ENCODE results near the gene TBC1D1. TPM values are rescaled to one million over a fixed set of nuclear protein-coding genes. Genes with fewer than 3 reads are reported as not detected.

Gene TBC1D1
- polyA plus RNA-seq, 1 donor from 2014 or later, result 23.2 TPM

DNA sequence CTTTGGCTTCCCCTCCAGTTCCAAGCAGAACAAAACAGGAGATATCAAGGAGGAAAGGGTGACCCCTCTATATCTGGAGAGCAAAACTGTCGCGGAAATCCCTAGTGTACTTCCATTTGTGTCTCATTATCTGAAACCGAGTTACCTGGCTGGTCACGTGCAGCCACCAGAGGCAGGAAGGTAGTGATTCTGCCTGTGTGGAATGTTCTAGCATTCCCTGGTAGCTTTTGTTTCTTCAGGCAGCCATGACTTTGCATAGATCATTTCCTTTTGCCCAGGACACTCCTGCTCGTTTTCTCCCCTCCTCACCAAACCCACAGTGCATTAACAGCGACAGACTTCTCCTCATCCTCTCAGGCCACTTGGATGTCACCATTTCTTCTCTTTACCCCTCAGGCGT is 177.2 kb downstream of the TBC1D1 start:
- Histone ChIP-seq H3K27me3 (ENCODE audit: insufficient read depth, low read depth, low read length) (no peaks in the 10 kb centered on the region), H2AFZ (ENCODE audit: low read depth, low read length) (no peak overlapping the region), H3K4me3 (ENCODE audit: low read length) (no peak overlapping the region), H3F3A (ENCODE audit: insufficient read depth, low read length, poor library complexity, severe bottlenecking) (no peaks in the 10 kb centered on the region), H3K79me2 (replicated peaks; ENCODE audit: insufficient read depth, low read length) (no peaks in the 10 kb centered on the region), H4K20me1 (ENCODE audit: insufficient read depth) (no peaks in the 10 kb centered on the region), H3K9me3 (ENCODE audit: low read length) (no peaks in the 10 kb centered on the region), H3K4me2 (ENCODE audit: low read length) (no peak overlapping the region), H3K36me3 (ENCODE audit: insufficient read depth, low read length) (no peaks in the 10 kb centered on the region), H3K27ac (ENCODE audit: low read length) (no peak overlapping the region), H3K9ac (ENCODE audit: low read length) (no peak overlapping the region), H3K9me2 (ENCODE audit: insufficient read depth, low read length) (no peaks in the 10 kb centered on the region)
- TF ChIP-seq, protein P1, sequence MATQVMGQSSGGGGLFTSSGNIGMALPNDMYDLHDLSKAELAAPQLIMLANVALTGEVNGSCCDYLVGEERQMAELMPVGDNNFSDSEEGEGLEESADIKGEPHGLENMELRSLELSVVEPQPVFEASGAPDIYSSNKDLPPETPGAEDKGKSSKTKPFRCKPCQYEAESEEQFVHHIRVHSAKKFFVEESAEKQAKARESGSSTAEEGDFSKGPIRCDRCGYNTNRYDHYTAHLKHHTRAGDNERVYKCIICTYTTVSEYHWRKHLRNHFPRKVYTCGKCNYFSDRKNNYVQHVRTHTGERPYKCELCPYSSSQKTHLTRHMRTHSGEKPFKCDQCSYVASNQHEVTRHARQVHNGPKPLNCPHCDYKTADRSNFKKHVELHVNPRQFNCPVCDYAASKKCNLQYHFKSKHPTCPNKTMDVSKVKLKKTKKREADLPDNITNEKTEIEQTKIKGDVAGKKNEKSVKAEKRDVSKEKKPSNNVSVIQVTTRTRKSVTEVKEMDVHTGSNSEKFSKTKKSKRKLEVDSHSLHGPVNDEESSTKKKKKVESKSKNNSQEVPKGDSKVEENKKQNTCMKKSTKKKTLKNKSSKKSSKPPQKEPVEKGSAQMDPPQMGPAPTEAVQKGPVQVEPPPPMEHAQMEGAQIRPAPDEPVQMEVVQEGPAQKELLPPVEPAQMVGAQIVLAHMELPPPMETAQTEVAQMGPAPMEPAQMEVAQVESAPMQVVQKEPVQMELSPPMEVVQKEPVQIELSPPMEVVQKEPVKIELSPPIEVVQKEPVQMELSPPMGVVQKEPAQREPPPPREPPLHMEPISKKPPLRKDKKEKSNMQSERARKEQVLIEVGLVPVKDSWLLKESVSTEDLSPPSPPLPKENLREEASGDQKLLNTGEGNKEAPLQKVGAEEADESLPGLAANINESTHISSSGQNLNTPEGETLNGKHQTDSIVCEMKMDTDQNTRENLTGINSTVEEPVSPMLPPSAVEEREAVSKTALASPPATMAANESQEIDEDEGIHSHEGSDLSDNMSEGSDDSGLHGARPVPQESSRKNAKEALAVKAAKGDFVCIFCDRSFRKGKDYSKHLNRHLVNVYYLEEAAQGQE (IDR thresholded peaks at IDR 0.05; ENCODE audit: borderline replicate concordance), result no peak
- TF ChIP-seq SMC3 (conservative IDR thresholded peaks at IDR 0.05; ENCODE audit: poor library complexity), result no peak
- no peak for TF ChIP-seq RAD21 (conservative IDR thresholded peaks at IDR 0.05)

DNA sequence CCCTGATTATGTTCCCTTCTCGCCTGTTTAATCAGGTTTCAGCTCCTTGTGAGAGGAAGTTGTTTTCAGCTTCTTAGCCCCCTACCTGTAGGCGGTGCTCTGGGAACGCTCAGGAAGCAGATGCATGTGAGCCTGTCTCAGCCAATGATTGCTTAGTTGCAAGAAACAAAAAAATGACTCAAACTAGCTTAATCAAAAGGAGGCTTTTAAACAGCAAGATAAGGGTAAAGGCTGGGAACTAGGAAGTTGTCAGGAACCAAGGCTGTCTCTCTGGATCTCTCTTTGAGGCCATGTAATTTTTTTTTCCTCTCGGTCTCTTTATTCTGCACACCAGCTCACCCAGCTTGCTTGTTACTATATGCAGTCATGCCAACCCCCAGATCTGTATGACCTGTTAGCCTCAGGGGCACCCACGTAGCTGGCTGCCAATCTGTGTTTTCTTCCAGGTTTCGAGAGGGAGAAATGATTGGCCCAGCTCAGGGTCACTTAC is 178.4 kb downstream of the TBC1D1 start:
- Histone ChIP-seq H3K27ac (ENCODE audit: low read length) (no peak overlapping the region), H3K9me3 (ENCODE audit: low read length) (no peaks in the 10 kb centered on the region), H3K27me3 (ENCODE audit: insufficient read depth, low read depth, low read length) (no peaks in the 10 kb centered on the region), H3K36me3 (ENCODE audit: insufficient read depth, low read length) (no peaks in the 10 kb centered on the region), H3K79me2 (replicated peaks; ENCODE audit: insufficient read depth, low read length) (no peaks in the 10 kb centered on the region), H4K20me1 (ENCODE audit: insufficient read depth) (no peaks in the 10 kb centered on the region), H3K9ac (ENCODE audit: low read length) (no peak overlapping the region), H3F3A (ENCODE audit: insufficient read depth, low read length, poor library complexity, severe bottlenecking) (no peaks in the 10 kb centered on the region), H3K4me3 (ENCODE audit: low read length) (no peak overlapping the region), H2AFZ (ENCODE audit: low read depth, low read length) (no peak overlapping the region), H3K4me2 (ENCODE audit: low read length) (no peak overlapping the region), H3K9me2 (ENCODE audit: insufficient read depth, low read length) (no peaks in the 10 kb centered on the region)
- TF ChIP-seq POLR2AphosphoS5 (IDR thresholded peaks at IDR 0.05) (no peak), RAD21 (conservative IDR thresholded peaks at IDR 0.05) (no peak), EZH2 (IDR thresholded peaks at IDR 0.05; ENCODE audit: borderline replicate concordance, insufficient read depth, low read length, poor library complexity, severe bottlenecking) (no peak), TAF1 (IDR thresholded peaks at IDR 0.05; ENCODE audit: low read depth) (no peak), EP300 (conservative IDR thresholded peaks at IDR 0.05; ENCODE audit: poor library complexity, severe bottlenecking) (no peak)
- TF ChIP-seq, protein P2, sequence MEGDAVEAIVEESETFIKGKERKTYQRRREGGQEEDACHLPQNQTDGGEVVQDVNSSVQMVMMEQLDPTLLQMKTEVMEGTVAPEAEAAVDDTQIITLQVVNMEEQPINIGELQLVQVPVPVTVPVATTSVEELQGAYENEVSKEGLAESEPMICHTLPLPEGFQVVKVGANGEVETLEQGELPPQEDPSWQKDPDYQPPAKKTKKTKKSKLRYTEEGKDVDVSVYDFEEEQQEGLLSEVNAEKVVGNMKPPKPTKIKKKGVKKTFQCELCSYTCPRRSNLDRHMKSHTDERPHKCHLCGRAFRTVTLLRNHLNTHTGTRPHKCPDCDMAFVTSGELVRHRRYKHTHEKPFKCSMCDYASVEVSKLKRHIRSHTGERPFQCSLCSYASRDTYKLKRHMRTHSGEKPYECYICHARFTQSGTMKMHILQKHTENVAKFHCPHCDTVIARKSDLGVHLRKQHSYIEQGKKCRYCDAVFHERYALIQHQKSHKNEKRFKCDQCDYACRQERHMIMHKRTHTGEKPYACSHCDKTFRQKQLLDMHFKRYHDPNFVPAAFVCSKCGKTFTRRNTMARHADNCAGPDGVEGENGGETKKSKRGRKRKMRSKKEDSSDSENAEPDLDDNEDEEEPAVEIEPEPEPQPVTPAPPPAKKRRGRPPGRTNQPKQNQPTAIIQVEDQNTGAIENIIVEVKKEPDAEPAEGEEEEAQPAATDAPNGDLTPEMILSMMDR (IDR thresholded peaks at IDR 0.05; ENCODE audit: poor library complexity, severe bottlenecking), result no peak
- TF ChIP-seq, protein P1 (IDR thresholded peaks at IDR 0.05; ENCODE audit: borderline replicate concordance), result no peak

All from neural cell (in vitro differentiated cells).